K562 (cell line): ENCODE data around the gene UBE2M. TPM values are rescaled to one million over a fixed set of nuclear protein-coding genes. Genes with fewer than 3 reads are reported as not detected.
A peak's percentile ranks its signal among the peaks of the same experiment; 100 is the strongest.

Experiments used
- CBX3 ChIP-seq, 2 experiments: IDR thresholded peaks; 1 replicate in 1 of 2; 2 replicates in 1 of 2; pipeline ENCODE4 v1.6.1; 2012; ENCODE audit warnings: inconsistent platforms in 2 of 2, low read length in 2 of 2, borderline replicate concordance in 1 of 2, control low read depth in 1 of 2
- CCAR2 ChIP-seq: fragments of 200-400 bp; formaldehyde crosslinking; IDR thresholded peaks from 2 replicates; pipeline ENCODE4 v1.6.1; 2017; ENCODE audit warnings: mild to moderate bottlenecking, low read depth, low read length
- HDAC6 ChIP-seq: IDR thresholded peaks from 2 replicates; pipeline ENCODE4 v1.6.1; 2012; ENCODE audit warnings: low read depth, mild to moderate bottlenecking, control low read depth, inconsistent platforms, low read length, moderate library complexity
- HOXB6 ChIP-seq: fragments of 250-450 bp; sonication (Bioruptor Pico); IDR thresholded peaks from 2 replicates; pipeline ENCODE4 v1.5.1; 2022; ENCODE audit warnings: mild to moderate bottlenecking, borderline replicate concordance
- IFI16 ChIP-seq: fragments of 250-450 bp; sonication (Bioruptor Pico); IDR thresholded peaks from 2 replicates; pipeline ENCODE4 v2.1.2; 2022; ENCODE audit warnings: mild to moderate bottlenecking, inconsistent platforms
- ILK ChIP-seq: fragments of 450-650 bp; IDR thresholded peaks from 2 replicates; pipeline ENCODE4 v1.6.1; 2016; ENCODE audit warnings: missing genetic modification characterization, low read depth, mild to moderate bottlenecking, missing compliant biosample characterization, moderate library complexity, borderline replicate concordance
- PHB ChIP-seq: fragments of 250-450 bp; sonication (Bioruptor Pico); IDR thresholded peaks from 2 replicates; pipeline ENCODE4 v1.5.0; 2021
- RCOR1 ChIP-seq, 2 experiments: IDR thresholded peaks; 2 replicates each; pipeline ENCODE4 v1.6.1; 2012; ENCODE audit warnings: low read depth in 2 of 2, low read length in 2 of 2, borderline replicate concordance in 1 of 2, improper control_type of control experiment in 1 of 2
- SMAD3 ChIP-seq: fragments of 450-650 bp; formaldehyde crosslinking; conservative IDR thresholded peaks from 2 replicates; pipeline ENCODE4 v1.4.0; 2020; ENCODE audit warnings: mild to moderate bottlenecking
- ZC3H4 ChIP-seq: sonication (generic); formaldehyde crosslinking; IDR thresholded peaks from 2 replicates; pipeline ENCODE4 v1.9.0; 2021; ENCODE audit warnings: missing genetic modification reagents, borderline replicate concordance
- ZNF174 ChIP-seq: fragments of 250-450 bp; sonication (Bioruptor Pico); IDR thresholded peaks from 2 replicates; pipeline ENCODE4 v1.4.0; 2020; ENCODE audit warnings: mild to moderate bottlenecking
- ZNF175 ChIP-seq: fragments of 200-800 bp; sonication (Bioruptor generic); IDR thresholded peaks from 2 replicates; pipeline ENCODE4 v1.6.1; 2016; ENCODE audit warnings: low read depth, mild to moderate bottlenecking, missing genetic modification characterization, missing compliant biosample characterization
- ZSCAN32 ChIP-seq: fragments of 450-650 bp; formaldehyde crosslinking; IDR thresholded peaks from 2 replicates; pipeline ENCODE4 v1.4.0; 2020; ENCODE audit warnings: mild to moderate bottlenecking, moderate library complexity
- polyA plus RNA-seq, 8 experiments: library from polyadenylated mRNA; depleted of rRNA in 4 of 8; stranded (reverse) in 5 of 8; unstranded in 3 of 8; fragments of >200 nt; fragmentation: Nextera tagmentation in 2 of 8; fragmentation: Illumina TruSeq in 1 of 8; extraction: Ambion mirVana in 2 of 8; extraction: Trizol in 1 of 8; gene quantifications; 2 replicates each; pipeline versions ENCODE4 v1.2.1 to v1.2.3, GENCODE V29; 2011 to 2014; ENCODE audit warnings: inconsistent platforms in 1 of 8, missing spikeins in 1 of 8
- total RNA-seq, 7 experiments: library from RNA; depleted of rRNA in 6 of 7; stranded (reverse); fragments of >200 nt in 6 of 7; fragmentation: Illumina TruSeq in 2 of 7; extraction: Trizol in 2 of 7; gene quantifications; 2 replicates each; pipeline versions ENCODE4 v1.2.1 to v1.2.3, GENCODE V29; 2011 to 2021; ENCODE audit warnings: low replicate concordance in 1 of 7
- TF ChIP-seq, protein P1 (sequence below): fragments of 250-450 bp; sonication (Bioruptor Pico); IDR thresholded peaks from 2 replicates; pipeline ENCODE4 v1.5.0; 2021; ENCODE audit warnings: mild to moderate bottlenecking, moderate library complexity
- TF ChIP-seq, protein P2 (sequence below): fragments of 450-650 bp; formaldehyde crosslinking; IDR thresholded peaks from 2 replicates; pipeline ENCODE4 v1.4.0; 2020; ENCODE audit warnings: mild to moderate bottlenecking, moderate library complexity
- TF ChIP-seq, protein P3 (sequence below): fragments of 250-450 bp; sonication (Bioruptor Pico); IDR thresholded peaks from 2 replicates; pipeline ENCODE4 v1.5.0; 2020; ENCODE audit warnings: mild to moderate bottlenecking
- TF ChIP-seq, protein P4 (sequence below): fragments of 250-450 bp; sonication (Bioruptor Pico); IDR thresholded peaks from 2 replicates; pipeline ENCODE4 v1.6.1; 2021; ENCODE audit warnings: mild to moderate bottlenecking
- TF ChIP-seq, protein P5 (sequence below): IDR thresholded peaks from 2 replicates; pipeline ENCODE4 v1.6.1; 2011; ENCODE audit warnings: borderline replicate concordance, low read depth, mild to moderate bottlenecking, moderate library complexity, low read length; ENCODE audit not compliant: insufficient read depth, poor library complexity, severe bottlenecking

UBE2M gene
- total and polyA plus RNA-seq, 9 of the 15 experiments (the other 6 are each of a cell fraction or from before 2014, with no cell fraction given), result 0.92 to 163 (median 85.7) TPM

DNA sequence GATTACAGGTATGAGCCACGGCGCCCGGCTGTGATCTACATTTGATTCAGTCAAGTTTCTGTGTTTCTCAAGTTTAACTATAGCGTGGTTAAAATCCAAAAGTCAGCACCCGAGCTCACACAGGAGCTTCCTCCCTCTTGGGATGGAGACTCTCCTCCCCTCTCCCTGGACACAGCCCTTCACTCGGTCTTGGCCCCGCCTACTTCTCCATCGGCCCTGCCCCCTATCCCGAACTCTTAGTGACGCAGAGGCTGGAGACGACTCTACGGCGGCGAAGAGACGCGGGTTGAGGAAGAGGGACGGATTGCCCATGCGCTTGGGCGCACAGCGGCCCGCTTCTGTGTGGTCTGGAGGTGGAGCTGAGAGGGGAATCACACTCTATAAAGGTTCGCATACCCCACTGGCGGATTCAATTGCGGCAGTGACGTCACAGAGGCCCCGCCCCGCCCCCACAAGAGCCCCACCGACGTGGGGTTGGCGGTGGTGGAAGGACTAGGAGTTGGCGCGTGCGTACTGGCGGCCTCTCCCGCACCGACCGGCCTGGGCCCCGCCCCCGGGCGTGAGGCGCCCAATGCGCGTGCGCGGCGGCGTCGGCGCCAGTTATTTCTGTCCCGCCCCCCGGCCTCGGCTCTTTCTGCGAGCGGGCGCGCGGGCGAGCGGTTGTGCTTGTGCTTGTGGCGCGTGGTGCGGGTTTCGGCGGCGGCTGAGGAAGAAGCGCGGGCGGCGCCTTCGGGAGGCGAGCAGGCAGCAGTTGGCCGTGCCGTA is 14.4 kb downstream of the UBE2M start, which contains the start of gene TRIM28 (continued):
- TF ChIP-seq, protein P1, sequence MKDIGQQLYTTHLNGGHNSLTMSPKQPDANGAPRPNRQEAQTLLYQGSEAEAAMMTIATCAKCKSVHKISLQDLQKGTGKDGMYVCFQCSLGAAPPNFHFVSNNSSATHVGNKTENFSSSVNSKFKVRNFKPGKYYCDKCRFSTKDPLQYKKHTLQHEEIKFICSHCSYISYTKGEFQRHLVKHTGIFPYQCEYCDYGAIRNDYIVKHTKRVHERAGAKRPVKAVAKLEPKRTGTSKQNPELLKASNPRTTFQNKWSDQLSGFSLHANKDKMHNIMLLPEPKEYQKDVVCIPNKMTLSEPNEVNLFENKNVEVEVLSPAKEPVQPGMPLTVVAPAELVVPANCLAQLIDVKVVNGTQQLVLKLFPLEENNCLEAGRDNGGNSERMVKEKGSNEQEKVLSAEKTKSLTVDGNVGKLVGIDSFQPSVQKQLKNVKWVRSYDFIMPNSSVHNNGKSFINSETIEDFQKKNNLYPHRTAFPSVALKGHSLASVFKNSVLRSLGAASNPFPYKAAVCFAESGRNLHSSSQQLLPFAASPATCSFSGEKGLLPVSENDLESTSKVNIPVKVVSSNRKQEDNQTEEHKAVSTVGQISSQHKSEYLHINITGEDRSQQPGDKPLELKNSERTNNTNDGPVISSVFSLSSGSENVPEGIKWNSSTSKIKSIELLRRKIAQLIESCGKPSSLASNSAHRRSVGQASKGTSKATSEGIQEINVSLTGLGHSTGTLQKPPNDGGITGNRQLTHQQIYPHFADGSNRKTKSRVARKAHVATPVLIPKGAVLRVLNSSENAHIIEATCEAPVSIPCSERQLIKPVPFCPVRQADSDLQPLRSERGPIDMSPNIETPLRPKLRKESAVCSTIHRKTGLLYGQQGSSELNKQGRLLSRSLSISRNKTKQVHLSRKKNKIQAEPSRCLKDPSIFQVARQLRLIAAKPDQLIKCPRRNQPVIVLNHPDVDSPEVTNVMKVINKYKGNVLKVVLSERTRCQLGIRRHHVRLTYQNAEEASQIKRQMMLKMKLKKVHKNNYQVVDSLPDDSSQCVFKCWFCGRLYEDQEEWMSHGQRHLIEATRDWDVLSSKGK (CRISPR knock-in tag), result no peak
- TF ChIP-seq CBX3 (IDR thresholded peaks at IDR 0.05; ENCODE audit: borderline replicate concordance in 1 of 2, low read length in 2 of 2), result no peak; a peak in 1 of 3 replicates
- no peak for TF ChIP-seq IFI16
- peak in 1 of 2 experiments; percentile 39; a peak in 2 of 4 replicates for TF ChIP-seq RCOR1 (IDR thresholded peaks at IDR 0.05; ENCODE audit: borderline replicate concordance in 1 of 2, low read depth in 2 of 2, low read length in 2 of 2)
- TF ChIP-seq HDAC6, result no peak
- TF ChIP-seq, protein P2, sequence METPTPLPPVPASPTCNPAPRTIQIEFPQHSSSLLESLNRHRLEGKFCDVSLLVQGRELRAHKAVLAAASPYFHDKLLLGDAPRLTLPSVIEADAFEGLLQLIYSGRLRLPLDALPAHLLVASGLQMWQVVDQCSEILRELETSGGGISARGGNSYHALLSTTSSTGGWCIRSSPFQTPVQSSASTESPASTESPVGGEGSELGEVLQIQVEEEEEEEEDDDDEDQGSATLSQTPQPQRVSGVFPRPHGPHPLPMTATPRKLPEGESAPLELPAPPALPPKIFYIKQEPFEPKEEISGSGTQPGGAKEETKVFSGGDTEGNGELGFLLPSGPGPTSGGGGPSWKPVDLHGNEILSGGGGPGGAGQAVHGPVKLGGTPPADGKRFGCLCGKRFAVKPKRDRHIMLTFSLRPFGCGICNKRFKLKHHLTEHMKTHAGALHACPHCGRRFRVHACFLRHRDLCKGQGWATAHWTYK (CRISPR knock-in tag), result peak; percentile 81; the same call in 1 of the 2 replicates
- no peak for TF ChIP-seq ZNF174 (CRISPR knock-in tag)
- no peak for TF ChIP-seq HOXB6 (CRISPR knock-in tag)
- no peak for TF ChIP-seq SMAD3 (CRISPR knock-in tag)
- no peak for TF ChIP-seq ILK
- no peak for TF ChIP-seq PHB (CRISPR knock-in tag)
- TF ChIP-seq, protein P3, sequence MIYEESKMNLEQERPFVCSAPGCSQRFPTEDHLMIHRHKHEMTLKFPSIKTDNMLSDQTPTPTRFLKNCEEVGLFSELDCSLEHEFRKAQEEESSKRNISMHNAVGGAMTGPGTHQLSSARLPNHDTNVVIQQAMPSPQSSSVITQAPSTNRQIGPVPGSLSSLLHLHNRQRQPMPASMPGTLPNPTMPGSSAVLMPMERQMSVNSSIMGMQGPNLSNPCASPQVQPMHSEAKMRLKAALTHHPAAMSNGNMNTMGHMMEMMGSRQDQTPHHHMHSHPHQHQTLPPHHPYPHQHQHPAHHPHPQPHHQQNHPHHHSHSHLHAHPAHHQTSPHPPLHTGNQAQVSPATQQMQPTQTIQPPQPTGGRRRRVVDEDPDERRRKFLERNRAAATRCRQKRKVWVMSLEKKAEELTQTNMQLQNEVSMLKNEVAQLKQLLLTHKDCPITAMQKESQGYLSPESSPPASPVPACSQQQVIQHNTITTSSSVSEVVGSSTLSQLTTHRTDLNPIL (CRISPR knock-in tag), result no peak
- TF ChIP-seq ZNF175, result no peak
- TF ChIP-seq, protein P4, sequence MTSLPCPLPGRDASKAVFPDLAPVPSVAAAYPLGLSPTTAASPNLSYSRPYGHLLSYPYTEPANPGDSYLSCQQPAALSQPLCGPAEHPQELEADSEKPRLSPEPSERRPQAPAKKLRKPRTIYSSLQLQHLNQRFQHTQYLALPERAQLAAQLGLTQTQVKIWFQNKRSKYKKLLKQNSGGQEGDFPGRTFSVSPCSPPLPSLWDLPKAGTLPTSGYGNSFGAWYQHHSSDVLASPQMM (CRISPR knock-in tag), result no peak
- no peak for TF ChIP-seq ZC3H4
- no peak for TF ChIP-seq CCAR2
- TF ChIP-seq ZSCAN32 (CRISPR knock-in tag), result 0 out of 2 replicates have a peak, but pooled peaks have one; percentile 2
- TF ChIP-seq, protein P5, sequence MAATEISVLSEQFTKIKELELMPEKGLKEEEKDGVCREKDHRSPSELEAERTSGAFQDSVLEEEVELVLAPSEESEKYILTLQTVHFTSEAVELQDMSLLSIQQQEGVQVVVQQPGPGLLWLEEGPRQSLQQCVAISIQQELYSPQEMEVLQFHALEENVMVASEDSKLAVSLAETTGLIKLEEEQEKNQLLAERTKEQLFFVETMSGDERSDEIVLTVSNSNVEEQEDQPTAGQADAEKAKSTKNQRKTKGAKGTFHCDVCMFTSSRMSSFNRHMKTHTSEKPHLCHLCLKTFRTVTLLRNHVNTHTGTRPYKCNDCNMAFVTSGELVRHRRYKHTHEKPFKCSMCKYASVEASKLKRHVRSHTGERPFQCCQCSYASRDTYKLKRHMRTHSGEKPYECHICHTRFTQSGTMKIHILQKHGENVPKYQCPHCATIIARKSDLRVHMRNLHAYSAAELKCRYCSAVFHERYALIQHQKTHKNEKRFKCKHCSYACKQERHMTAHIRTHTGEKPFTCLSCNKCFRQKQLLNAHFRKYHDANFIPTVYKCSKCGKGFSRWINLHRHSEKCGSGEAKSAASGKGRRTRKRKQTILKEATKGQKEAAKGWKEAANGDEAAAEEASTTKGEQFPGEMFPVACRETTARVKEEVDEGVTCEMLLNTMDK, result no peak
